ENCODE measurements around the gene ERCC2.

Gene ERCC2

GRCh38 chr19:45354241-45354842 lies 16.0 kb downstream of the ERCC2 start:
- H3K36me3 ChIP-seq (replicated peaks): peaks cover 83% of the 10 kb centered on the region
- no peaks in the 10 kb centered on the region for H3K27me3 ChIP-seq (ENCODE audit: low read depth)
- no peaks in the 10 kb centered on the region for H3K4me1 ChIP-seq
- H3K4me3 ChIP-seq: no peak overlapping the region
- no peaks in the 10 kb centered on the region for H3K9me3 ChIP-seq
- in situ Hi-C loops (cut with MboI; ENCODE audit: low sequenced_read_pairs): no loop called here
- no peak for DNase-seq (ENCODE audit: low spot score in 2 of 2)

GRCh38 chr19:45352914-45353796 lies 17.2 kb downstream of the ERCC2 start:
- peaks cover 90% of the 10 kb centered on the region for H3K36me3 ChIP-seq (replicated peaks)
- in situ Hi-C loops (cut with MboI; ENCODE audit: low sequenced_read_pairs): no loop called here

GRCh38 chr19:45352471-45352870 lies 17.9 kb downstream of the ERCC2 start:
- Histone ChIP-seq H3K9me3 (no peaks in the 10 kb centered on the region), H3K36me3 (replicated peaks) (peaks cover 83% of the 10 kb centered on the region), H3K4me3 (no peak overlapping the region), H3K27me3 (ENCODE audit: low read depth) (no peaks in the 10 kb centered on the region), H3K4me1 (no peaks in the 10 kb centered on the region)
- in situ Hi-C loops (cut with MboI; ENCODE audit: low sequenced_read_pairs): no loop called here
- DNase-seq (ENCODE audit: low spot score in 2 of 2): no peak

More at GRCh38 chr19:45352914-45353796, 17.2 kb downstream of the ERCC2 start:
- H3K4me3 ChIP-seq: no peak overlapping the region
- H3K9me3 ChIP-seq: no peaks in the 10 kb centered on the region
- H3K4me1 ChIP-seq: no peaks in the 10 kb centered on the region
- no peak for DNase-seq (ENCODE audit: low spot score in 2 of 2)
- H3K27me3 ChIP-seq (ENCODE audit: low read depth): no peaks in the 10 kb centered on the region

- Histone ChIP-seq H3K4me3 (no peak overlapping the region), H3K36me3 (replicated peaks) (peaks cover 79% of the 10 kb centered on the region), H3K9me3 (no peaks in the 10 kb centered on the region), H3K4me1 (no peaks in the 10 kb centered on the region), H3K27me3 (ENCODE audit: low read depth) (no peaks in the 10 kb centered on the region)
- in situ Hi-C loops (cut with MboI; ENCODE audit: low sequenced_read_pairs): no loop called here
- no peak for DNase-seq (ENCODE audit: low spot score in 2 of 2)
Measured at GRCh38 chr19:45352062-45352461, 18.3 kb downstream of the ERCC2 start.

GRCh38 chr19:45351401-45351952 lies 18.9 kb downstream of the ERCC2 start:
- no peaks in the 10 kb centered on the region for H3K27me3 ChIP-seq (ENCODE audit: low read depth)
- in situ Hi-C loops (cut with MboI; ENCODE audit: low sequenced_read_pairs): no loop called here
- no peaks in the 10 kb centered on the region for H3K9me3 ChIP-seq
- no peaks in the 10 kb centered on the region for H3K4me1 ChIP-seq
- H3K4me3 ChIP-seq: no peak overlapping the region
- H3K36me3 ChIP-seq (replicated peaks): peaks cover 73% of the 10 kb centered on the region
- DNase-seq (ENCODE audit: low spot score in 2 of 2): no peak

- no peak for DNase-seq (ENCODE audit: low spot score in 2 of 2)
- no peaks in the 10 kb centered on the region for H3K4me1 ChIP-seq
- H3K9me3 ChIP-seq: no peaks in the 10 kb centered on the region
- H3K27me3 ChIP-seq (ENCODE audit: low read depth): no peaks in the 10 kb centered on the region
- H3K36me3 ChIP-seq (replicated peaks): peaks cover 64% of the 10 kb centered on the region
- in situ Hi-C loops (cut with MboI; ENCODE audit: low sequenced_read_pairs): no loop called here
- no peak overlapping the region for H3K4me3 ChIP-seq
Measured at GRCh38 chr19:45350477-45351058, 19.8 kb downstream of the ERCC2 start.

GRCh38 chr19:45349430-45349941 lies 20.9 kb downstream of the ERCC2 start:
- Histone ChIP-seq H3K4me3 (no peak overlapping the region), H3K9me3 (no peaks in the 10 kb centered on the region), H3K27me3 (ENCODE audit: low read depth) (no peaks in the 10 kb centered on the region), H3K36me3 (replicated peaks) (peaks cover 53% of the 10 kb centered on the region), H3K4me1 (no peaks in the 10 kb centered on the region)
- DNase-seq (ENCODE audit: low spot score in 2 of 2): no peak
- in situ Hi-C loops (cut with MboI; ENCODE audit: low sequenced_read_pairs): no loop called here

GRCh38 chr19:45349126-45349415 lies 21.3 kb downstream of the ERCC2 start:
- in situ Hi-C loops (cut with MboI; ENCODE audit: low sequenced_read_pairs): no loop called here
- H3K27me3 ChIP-seq (ENCODE audit: low read depth): no peaks in the 10 kb centered on the region
- H3K9me3 ChIP-seq: no peaks in the 10 kb centered on the region
- H3K36me3 ChIP-seq (replicated peaks): peaks cover 49% of the 10 kb centered on the region
- DNase-seq (ENCODE audit: low spot score in 2 of 2): no peak
- no peaks in the 10 kb centered on the region for H3K4me1 ChIP-seq
- H3K4me3 ChIP-seq: no peak overlapping the region

GRCh38 chr19:45348367-45349125 lies 21.8 kb downstream of the ERCC2 start:
- Histone ChIP-seq H3K9me3 (no peaks in the 10 kb centered on the region), H3K27me3 (ENCODE audit: low read depth) (no peaks in the 10 kb centered on the region), H3K36me3 (replicated peaks) (peaks cover 44% of the 10 kb centered on the region), H3K4me3 (no peak overlapping the region), H3K4me1 (no peaks in the 10 kb centered on the region)
- in situ Hi-C loops (cut with MboI; ENCODE audit: low sequenced_read_pairs): no loop called here
- DNase-seq (ENCODE audit: low spot score in 2 of 2): no peak

- Histone ChIP-seq H3K4me3 (no peak overlapping the region), H3K27me3 (ENCODE audit: low read depth) (no peaks in the 10 kb centered on the region), H3K36me3 (replicated peaks) (peaks cover 36% of the 10 kb centered on the region), H3K4me1 (no peaks in the 10 kb centered on the region), H3K9me3 (no peaks in the 10 kb centered on the region)
- DNase-seq (ENCODE audit: low spot score in 2 of 2): no peak
- in situ Hi-C loops (cut with MboI; ENCODE audit: low sequenced_read_pairs): no loop called here
Measured at GRCh38 chr19:45347570-45348366, 22.6 kb downstream of the ERCC2 start.

GRCh38 chr19:45346449-45346848 lies 23.9 kb downstream of the ERCC2 start:
- H3K4me1 ChIP-seq: no peaks in the 10 kb centered on the region
- in situ Hi-C loops (cut with MboI; ENCODE audit: low sequenced_read_pairs): no loop called here
- DNase-seq (ENCODE audit: low spot score in 2 of 2): no peak

GRCh38 chr19:45345506-45345860 lies 24.9 kb downstream of the ERCC2 start:
- H3K27me3 ChIP-seq (ENCODE audit: low read depth): no peaks in the 10 kb centered on the region
- peaks cover 13% of the 10 kb centered on the region for H3K36me3 ChIP-seq (replicated peaks)
- in situ Hi-C loops (cut with MboI; ENCODE audit: low sequenced_read_pairs): no loop called here
- no peaks in the 10 kb centered on the region for H3K9me3 ChIP-seq
- H3K4me1 ChIP-seq: peaks cover 3% of the 10 kb centered on the region; the same call in 1 of the 2 replicates
- no peak for DNase-seq (ENCODE audit: low spot score in 2 of 2)
- no peak overlapping the region for H3K4me3 ChIP-seq

More at GRCh38 chr19:45346449-45346848, 23.9 kb downstream of the ERCC2 start:
- H3K27me3 ChIP-seq (ENCODE audit: low read depth): no peaks in the 10 kb centered on the region
- no peak overlapping the region for H3K4me3 ChIP-seq
- peaks cover 23% of the 10 kb centered on the region for H3K36me3 ChIP-seq (replicated peaks)
- H3K9me3 ChIP-seq: no peaks in the 10 kb centered on the region
